Brain microvascular endothelial cell (primary cell): ENCODE data around the gene IZUMO4.

Experiments
- DNase-seq: peaks from one replicate; pipeline ENCODE4 v3.0.0-alpha.2; 2020
- H3K27ac ChIP-seq: fragments of 250-450 bp; sonication (Bioruptor Pico); 2 replicates; pipeline ENCODE4 v1.5.1; 2020; ENCODE audit warnings: mild to moderate bottlenecking, moderate library complexity
- H3K27me3 ChIP-seq: fragments of 250-450 bp; sonication (Bioruptor Pico); replicated peaks from 2 replicates; pipeline ENCODE4 v1.5.1; 2020; ENCODE audit warnings: mild to moderate bottlenecking
- H3K36me3 ChIP-seq: fragments of 250-450 bp; sonication (Bioruptor Pico); replicated peaks from 2 replicates; pipeline ENCODE4 v1.5.1; 2020; ENCODE audit warnings: mild to moderate bottlenecking
- H3K4me3 ChIP-seq: 2 replicates; pipeline ENCODE4 v1.5.1; 2011; ENCODE audit warnings: low read depth, mild to moderate bottlenecking, control low read depth, low read length, moderate library complexity
- CTCF ChIP-seq: IDR thresholded peaks from 2 replicates; pipeline ENCODE4 v1.5.1; 2011; ENCODE audit warnings: low read depth, mild to moderate bottlenecking, moderate library complexity, low read length, control low read depth, inconsistent platforms; ENCODE audit errors: missing control alignments
- in situ Hi-C: cut with HindIII; loops from 2 replicates; pipeline ENCODE4 v1.10.0; 2017; ENCODE audit warnings: low sequenced_read_pairs, low pct_ligation_motif_present

The IZUMO4 gene

GRCh38 chr19:2136796-2137195 is 40.1 kb downstream of the IZUMO4 start:
- in situ Hi-C loops: no loop called here
- H3K36me3 ChIP-seq: peaks cover 53% of the 10 kb centered on the region
- DNase-seq: no peak
- no peak overlapping the region for H3K4me3 ChIP-seq
- H3K27ac ChIP-seq: no peak overlapping the region
- H3K27me3 ChIP-seq: no peaks in the 10 kb centered on the region
- no peak for TF ChIP-seq CTCF

- in situ Hi-C loops: no loop called here
- TF ChIP-seq CTCF: no peak
Measured at GRCh38 chr19:2138061-2138728, 41.5 kb downstream of the IZUMO4 start.

DNA sequence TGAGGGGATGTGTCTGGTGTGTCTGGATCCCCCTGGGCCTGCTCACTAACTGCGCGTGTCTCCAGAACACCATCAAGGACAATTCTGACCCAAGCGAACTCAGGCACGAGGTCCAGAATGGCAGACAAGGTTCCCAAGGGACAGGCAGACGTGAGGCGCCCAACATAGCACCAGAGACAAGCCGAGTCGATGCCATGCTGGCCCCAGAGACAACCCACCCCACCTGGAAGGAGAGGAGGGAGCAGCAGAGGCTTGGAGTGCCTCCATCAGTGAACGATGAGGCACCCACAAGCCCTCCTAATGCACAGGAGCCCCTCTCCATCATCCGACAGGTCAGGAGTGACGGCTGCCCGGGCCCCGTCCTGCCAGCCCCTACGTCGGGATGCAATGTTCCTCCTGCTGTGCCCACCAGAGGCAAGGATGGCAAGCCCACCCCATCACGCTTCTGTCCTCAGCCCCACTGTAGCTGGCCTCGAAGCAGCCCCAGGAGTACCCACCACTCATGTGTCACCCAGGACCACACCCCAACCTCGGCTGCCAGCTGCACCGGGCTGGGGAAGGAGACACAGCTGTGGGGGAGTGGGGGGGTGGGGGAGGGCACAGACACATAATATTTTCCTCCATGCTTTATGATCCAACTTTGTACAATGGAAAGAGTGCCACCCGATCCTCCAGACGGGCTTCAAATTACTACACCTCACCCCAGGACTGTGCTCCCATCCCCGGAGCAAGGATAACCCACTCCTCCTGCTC is 42.8 kb downstream of the IZUMO4 start:
- H3K27me3 ChIP-seq: no peaks in the 10 kb centered on the region
- in situ Hi-C loops: no loop called here
- peaks cover 40% of the 10 kb centered on the region for H3K36me3 ChIP-seq
- H3K4me3 ChIP-seq: no peak overlapping the region
- H3K27ac ChIP-seq: no peak overlapping the region
- TF ChIP-seq CTCF: no peak
- no peak for DNase-seq

More at GRCh38 chr19:2138061-2138728, 41.5 kb downstream of the IZUMO4 start:
- no peak overlapping the region for H3K4me3 ChIP-seq
- H3K27ac ChIP-seq: no peak overlapping the region
- DNase-seq: no peak
- peaks cover 43% of the 10 kb centered on the region for H3K36me3 ChIP-seq
- H3K27me3 ChIP-seq: no peaks in the 10 kb centered on the region

DNA sequence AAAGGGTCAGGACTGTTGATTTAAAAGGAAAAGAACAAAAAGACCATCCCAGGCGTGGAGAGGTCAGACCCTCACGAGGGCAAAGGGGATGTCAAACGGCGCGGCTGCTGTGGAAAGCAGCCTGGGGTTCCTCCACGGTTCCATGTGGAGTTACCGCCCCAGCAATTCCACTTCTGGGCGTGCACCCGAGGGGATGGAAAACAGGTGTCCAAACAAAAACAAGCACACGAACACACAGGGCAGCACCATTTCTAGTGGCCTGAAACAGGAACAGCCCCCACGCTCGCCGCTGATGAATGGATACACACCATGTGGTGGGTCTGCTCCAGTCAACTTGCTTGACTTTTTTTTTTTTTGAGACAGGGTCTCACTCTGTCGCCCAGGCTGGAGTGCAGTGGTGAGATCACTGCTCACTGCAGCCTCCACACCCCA is 43.4 kb downstream of the IZUMO4 start:
- DNase-seq: no peak
- Histone ChIP-seq H3K27me3 (no peaks in the 10 kb centered on the region), H3K36me3 (peaks cover 38% of the 10 kb centered on the region), H3K4me3 (no peak overlapping the region), H3K27ac (no peak overlapping the region)
- in situ Hi-C loops: no loop called here
- no peak for TF ChIP-seq CTCF

GRCh38 chr19:2142173-2142829 is 45.6 kb downstream of the IZUMO4 start:
- peaks cover 27% of the 10 kb centered on the region for H3K36me3 ChIP-seq
- no peak for DNase-seq
- in situ Hi-C loops: no loop called here
- TF ChIP-seq CTCF: no peak
- H3K27ac ChIP-seq: no peak overlapping the region
- no peak overlapping the region for H3K4me3 ChIP-seq
- H3K27me3 ChIP-seq: no peaks in the 10 kb centered on the region
